ENCODE measurements around the gene THRSP.

GRCh38 chr11:78061921-78062311, 1.7 kb upstream of the THRSP start:
- no peak for TF ChIP-seq CTCF (IDR thresholded peaks at IDR 0.05)
- TF ChIP-seq RXRA (IDR thresholded peaks at IDR 0.05; ENCODE audit: borderline replicate concordance, low read depth), result no peak
- no peak for TF ChIP-seq USF1 (IDR thresholded peaks at IDR 0.05; ENCODE audit: borderline replicate concordance, low read depth)
- TF ChIP-seq POLR2AphosphoS5 (IDR thresholded peaks at IDR 0.05; ENCODE audit: low read depth, low read length), result no peak
- no peak for TF ChIP-seq RFX5 (IDR thresholded peaks at IDR 0.05; ENCODE audit: low read length)
- no peak for TF ChIP-seq TAF1 (IDR thresholded peaks at IDR 0.05; ENCODE audit: borderline replicate concordance, low read depth, low read length)
- no peak for TF ChIP-seq TEAD4 (IDR thresholded peaks at IDR 0.05; ENCODE audit: borderline replicate concordance, insufficient read depth)
- no peak for TF ChIP-seq EP300 (IDR thresholded peaks at IDR 0.05; ENCODE audit: borderline replicate concordance in 1 of 2, low read depth in 1 of 2, low read length in 1 of 2)
- no peak for TF ChIP-seq MEF2A (IDR thresholded peaks at IDR 0.05; ENCODE audit: borderline replicate concordance, low read depth)
- TF ChIP-seq RAD21 (IDR thresholded peaks at IDR 0.05; ENCODE audit: low read length), result no peak
- TF ChIP-seq GABPA (IDR thresholded peaks at IDR 0.05; ENCODE audit: low read depth), result no peak

Data from SK-N-SH (cell line).